Epithelial cell of esophagus (primary cell): ENCODE measurements around the gene B3GNT9.

Source experiments
- DNase-seq: peaks from one replicate; pipeline ENCODE4 v3.0.0; 2010; ENCODE audit warnings: low read depth
- H3K4me3 ChIP-seq: 2 replicates; pipeline ENCODE4 v1.5.1; 2011; ENCODE audit warnings: mild to moderate bottlenecking, low read length, control low read depth
- TF ChIP-seq, protein P1 (sequence below): IDR thresholded peaks from 2 replicates; pipeline ENCODE4 v1.5.1; 2011; ENCODE audit warnings: low read depth, mild to moderate bottlenecking, low read length, control low read depth, inconsistent platforms; ENCODE audit not compliant: insufficient read depth; ENCODE audit errors: missing control alignments

The B3GNT9 gene

DNA sequence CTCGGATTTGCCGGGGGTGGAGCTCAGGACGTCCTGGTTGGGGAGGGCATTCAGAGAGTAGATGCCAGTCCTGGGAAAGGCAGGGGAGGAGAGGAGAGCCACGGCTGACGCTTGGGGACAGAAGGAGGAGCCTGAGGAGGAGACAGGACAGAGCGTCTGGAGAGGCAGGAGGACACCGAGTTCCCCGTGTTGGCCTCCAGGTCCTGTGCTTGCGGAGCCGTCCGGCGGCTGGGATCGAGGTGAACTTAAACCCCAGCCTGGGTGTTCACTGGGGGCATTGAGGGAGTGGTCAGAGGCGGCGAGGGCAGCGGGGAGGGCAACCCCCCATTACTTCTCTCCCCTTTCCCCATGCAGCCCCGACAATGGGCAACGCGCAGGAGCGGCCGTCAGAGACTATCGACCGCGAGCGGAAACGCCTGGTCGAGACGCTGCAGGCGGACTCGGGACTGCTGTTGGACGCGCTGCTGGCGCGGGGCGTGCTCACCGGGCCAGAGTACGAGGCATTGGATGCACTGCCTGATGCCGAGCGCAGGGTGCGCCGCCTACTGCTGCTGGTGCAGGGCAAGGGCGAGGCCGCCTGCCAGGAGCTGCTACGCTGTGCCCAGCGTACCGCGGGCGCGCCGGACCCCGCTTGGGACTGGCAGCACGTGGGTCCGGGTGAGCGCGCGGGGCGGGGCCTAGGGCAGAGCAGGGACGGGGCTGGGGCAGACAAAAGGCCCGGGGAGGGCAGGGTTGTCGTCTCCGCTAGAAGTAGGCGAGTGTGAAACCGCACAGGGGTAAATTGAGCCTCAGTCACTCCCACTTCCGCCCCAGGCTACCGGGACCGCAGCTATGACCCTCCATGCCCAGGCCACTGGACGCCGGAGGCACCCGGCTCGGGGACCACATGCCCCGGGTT, 23.3 kb upstream of the B3GNT9 start:
- H3K4me3 ChIP-seq, result peak overlapping the region; percentile 55
- TF ChIP-seq, protein P1, sequence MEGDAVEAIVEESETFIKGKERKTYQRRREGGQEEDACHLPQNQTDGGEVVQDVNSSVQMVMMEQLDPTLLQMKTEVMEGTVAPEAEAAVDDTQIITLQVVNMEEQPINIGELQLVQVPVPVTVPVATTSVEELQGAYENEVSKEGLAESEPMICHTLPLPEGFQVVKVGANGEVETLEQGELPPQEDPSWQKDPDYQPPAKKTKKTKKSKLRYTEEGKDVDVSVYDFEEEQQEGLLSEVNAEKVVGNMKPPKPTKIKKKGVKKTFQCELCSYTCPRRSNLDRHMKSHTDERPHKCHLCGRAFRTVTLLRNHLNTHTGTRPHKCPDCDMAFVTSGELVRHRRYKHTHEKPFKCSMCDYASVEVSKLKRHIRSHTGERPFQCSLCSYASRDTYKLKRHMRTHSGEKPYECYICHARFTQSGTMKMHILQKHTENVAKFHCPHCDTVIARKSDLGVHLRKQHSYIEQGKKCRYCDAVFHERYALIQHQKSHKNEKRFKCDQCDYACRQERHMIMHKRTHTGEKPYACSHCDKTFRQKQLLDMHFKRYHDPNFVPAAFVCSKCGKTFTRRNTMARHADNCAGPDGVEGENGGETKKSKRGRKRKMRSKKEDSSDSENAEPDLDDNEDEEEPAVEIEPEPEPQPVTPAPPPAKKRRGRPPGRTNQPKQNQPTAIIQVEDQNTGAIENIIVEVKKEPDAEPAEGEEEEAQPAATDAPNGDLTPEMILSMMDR, result peak; percentile 34
- peak; percentile 96 for DNase-seq

DNA sequence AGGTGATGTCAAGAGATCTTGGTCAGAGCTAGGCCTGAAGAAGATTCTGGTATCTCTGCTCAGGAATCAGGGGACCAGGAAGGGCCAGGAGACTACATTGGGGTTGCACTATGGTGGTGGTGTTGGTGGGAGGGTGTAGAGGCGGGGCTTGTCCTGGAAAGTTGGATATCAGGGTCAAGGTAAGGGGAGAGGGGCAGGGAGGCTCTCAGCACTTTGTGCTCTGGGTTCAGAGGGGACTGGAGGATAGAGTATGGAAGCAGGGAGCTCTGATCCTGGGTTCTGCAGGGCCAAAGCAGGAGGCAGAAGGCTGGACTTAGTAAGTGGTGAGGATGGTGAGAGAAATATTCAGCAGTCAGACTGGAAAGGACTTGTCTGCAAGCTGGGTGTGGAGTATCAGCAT, 22.5 kb upstream of the B3GNT9 start:
- DNase-seq, result no peak
- TF ChIP-seq, protein P1, result no peak
- peak overlapping the region; percentile 55 for H3K4me3 ChIP-seq

DNA sequence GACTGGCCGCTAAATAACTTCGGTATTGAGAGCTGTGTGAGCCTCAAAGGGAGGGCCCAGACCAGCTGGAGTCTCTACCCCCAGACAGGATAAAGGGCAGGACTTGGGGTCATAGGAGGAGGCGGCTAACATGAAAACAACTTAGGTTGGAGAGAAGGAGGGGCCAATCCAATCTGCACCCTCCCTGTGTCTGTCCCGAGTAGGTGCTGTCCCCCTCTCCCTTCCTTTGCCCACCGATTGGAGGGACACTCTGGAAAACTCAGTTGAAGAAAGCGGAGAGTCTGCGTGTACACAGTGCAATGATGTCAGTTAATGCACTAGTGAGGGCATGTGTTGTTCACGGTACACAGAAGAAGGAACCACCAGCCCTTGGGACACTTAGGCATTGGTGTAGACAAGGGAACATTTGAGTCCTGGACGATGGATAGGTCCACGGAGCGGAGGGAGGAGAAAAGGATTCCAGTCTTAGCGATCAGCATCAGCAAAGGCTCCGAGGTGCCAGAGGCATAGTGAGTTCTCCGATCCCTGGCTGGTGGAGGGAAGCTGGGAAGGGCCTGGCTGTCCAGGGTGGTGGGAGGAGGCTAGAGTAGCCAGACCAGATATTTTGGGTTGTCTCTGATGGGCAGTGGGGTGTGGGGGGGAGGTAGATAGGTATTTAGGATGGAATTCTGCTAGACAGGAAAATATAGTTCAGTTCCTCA, 20.3 kb upstream of the B3GNT9 start:
- TF ChIP-seq, protein P1, result no peak
- peak overlapping the region; percentile 54 for H3K4me3 ChIP-seq
- DNase-seq, result no peak

DNA sequence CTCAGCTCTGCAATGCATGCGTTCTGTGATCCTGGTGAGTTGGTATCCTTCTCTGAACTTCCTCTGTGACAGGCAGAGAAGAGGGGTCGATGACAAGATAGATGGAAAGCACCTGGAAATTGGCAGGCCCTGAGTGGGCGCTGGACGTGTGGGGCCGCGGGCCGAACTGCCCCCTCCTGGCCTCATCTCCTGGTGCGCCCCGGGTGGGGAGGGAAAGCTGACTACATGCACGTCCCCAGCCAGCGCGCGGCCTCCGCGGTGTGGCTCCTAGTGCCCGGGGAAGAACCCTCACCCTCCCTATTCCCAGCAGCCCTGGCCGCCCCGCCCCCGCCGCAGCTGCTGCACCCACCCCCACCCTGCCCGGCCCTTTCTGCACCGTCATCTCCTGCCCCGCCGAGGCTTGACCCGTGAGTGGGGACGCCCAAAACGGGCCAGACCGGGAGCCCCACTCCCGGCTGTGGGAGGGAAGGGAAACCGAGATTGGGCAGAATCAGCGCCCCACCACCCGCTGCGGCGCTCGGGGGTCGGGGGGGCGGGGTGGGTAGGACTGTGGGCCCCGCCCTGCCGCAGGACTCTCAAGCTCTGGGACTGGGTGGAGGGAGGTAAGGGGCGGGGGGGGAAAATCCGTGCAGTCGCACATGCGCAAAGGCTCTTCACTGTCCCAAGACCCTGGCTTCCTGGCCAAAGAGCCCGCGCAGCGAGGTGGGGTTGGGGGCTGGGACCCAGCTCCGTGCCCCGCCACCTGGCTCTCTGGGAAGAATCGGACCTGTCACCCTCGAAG, 19.6 kb upstream of the B3GNT9 start, which contains the start of gene NOL3:
Gene NOL3, plus strand, starts transcription at position 371 of the 781 bp plus-strand sequence.
- DNase-seq, result peak; percentile 74
- H3K4me3 ChIP-seq, result peak within 1 kb of the TSS; percentile 54
- TF ChIP-seq, protein P1, result no peak

DNA sequence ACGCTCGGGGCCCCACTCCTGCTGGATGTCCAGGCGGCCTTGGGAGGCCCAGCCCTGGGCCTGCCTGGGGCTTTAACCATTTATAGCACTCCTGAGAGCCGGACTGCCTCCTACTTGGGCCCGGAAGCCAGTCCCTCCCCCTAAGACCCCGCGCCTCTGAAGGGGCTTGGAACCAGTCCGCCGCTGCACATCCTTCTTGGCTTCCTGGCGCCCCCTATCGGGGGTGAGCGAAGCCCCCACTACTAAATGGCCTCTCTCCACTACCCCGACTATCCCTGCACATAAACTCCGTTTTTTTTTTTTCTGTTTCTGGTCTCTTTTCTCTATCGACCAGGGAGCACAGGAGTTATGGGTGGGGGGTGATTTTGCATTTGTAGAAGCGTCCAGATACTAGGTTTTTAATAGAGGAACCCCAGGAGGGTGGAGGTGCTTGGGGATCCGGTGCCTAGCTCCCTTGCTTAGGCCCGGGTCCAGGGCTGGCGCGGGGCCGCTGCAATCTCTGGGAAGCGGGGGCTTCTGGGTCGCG, 18.9 kb upstream of the B3GNT9 start:
- DNase-seq, result no peak
- TF ChIP-seq, protein P1, result peak; percentile 48
- peak overlapping the region; percentile 54 for H3K4me3 ChIP-seq

DNA sequence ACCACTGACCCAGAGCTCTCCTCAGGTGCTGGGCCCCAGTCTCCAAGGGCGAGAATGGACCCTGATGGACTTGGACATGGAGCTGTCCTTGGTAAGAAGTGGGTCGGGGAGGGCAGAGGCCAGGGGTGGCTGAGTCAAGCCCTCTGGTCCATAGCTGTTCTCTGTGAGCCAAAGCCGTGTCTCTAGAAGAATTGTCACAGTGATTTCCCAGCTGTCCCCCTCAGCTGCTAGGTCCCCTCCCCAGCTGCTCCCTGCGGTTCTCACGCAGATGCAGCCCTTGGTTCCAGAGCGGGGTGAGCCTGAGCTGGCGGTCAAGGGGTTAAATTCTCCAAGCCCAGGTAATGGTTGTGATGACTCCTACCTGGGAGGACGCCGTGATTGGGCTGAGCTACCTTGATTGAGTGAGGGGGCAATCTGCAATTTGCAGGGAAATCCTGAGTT, 18.2 kb upstream of the B3GNT9 start:
- DNase-seq, result no peak
- TF ChIP-seq, protein P1, result no peak
- no peak overlapping the region for H3K4me3 ChIP-seq
